ENCODE measurements around the gene POLQ. TPM values are rescaled to one million over a fixed set of nuclear protein-coding genes. Genes with fewer than 3 reads are reported as not detected.
A peak's percentile ranks its signal among the peaks of the same experiment; 100 is the strongest.

The POLQ gene
- polyA plus RNA-seq, 3 donors: 0.03 TPM; not detected in 1

DNA sequence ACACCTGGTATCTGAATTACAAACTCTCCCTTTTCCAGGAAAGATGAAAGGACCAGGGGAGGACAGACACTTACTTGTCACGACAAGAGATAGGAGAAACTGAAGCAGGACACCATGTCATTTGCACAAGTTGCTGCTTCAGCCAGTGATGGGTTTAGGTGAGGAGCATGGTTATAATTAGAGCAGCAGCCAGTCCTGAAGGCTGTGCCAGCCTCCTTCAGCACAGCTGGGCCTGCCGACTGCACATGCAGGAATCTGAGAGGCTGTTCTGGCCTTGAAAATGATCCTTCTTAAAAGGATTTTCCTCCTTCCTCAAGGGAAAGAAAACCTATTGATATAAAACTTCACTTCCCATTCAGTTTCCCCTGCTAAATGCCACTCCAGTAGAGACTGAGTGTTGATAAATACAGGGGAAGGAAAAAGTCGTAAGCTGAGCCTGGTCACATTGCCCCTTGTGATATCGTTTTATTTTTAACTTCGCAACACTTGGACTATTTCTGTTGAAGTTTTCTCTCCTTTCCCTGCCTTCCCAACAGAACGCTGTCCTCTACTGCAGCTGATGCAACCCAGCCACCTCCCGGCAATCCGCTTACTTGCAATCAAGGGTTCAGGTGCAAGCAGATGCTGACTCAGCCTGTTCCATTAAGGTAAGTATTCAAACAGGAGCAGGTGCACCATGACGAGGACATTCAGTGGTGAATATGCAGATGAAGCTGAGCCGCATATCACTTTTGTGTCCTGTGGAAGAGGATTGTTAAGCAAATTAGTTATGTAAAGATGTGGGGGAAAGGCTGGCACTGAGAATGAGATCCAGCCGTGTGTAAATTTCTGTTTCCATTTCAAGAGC lies 47.3 kb upstream of the POLQ start, which contains the start of gene FBXO40:
Gene FBXO40, plus strand, starts transcription at position 524 of the 847 bp plus-strand sequence. CDS start 27,197 bp downstream, outside the sequence.
- H3K9me3 Mint-ChIP-seq: no peaks in the 10 kb centered on the region
- Histone ChIP-seq H3K79me2 (ENCODE audit: insufficient read depth, low read length) (no peaks in the 10 kb centered on the region), H3K4me1 (ENCODE audit: control insufficient read depth in 1 of 2, insufficient read depth in 2 of 2, low read length in 2 of 2) (no peaks in the 10 kb centered on the region), H3K4me3 (replicated peaks in 1 of 3; ENCODE audit: low read depth in 2 of 3, low read length in 3 of 3) (no peak within 1 kb of the TSS), H2AFZ (ENCODE audit: insufficient read depth, low read depth, low read length, poor library complexity, severe bottlenecking) (no peak within 1 kb of the TSS), H4K20me1 (ENCODE audit: insufficient read depth, low read length) (no peaks in the 10 kb centered on the region), H3K9me3 (replicated peaks in 1 of 2; ENCODE audit: control insufficient read depth in 1 of 2, insufficient read depth in 1 of 2, low read length in 2 of 2) (no peaks in the 10 kb centered on the region), H3K9ac (ENCODE audit: insufficient read depth, low read length, poor library complexity, severe bottlenecking) (no peak within 1 kb of the TSS), H3K4me2 (replicated peaks; ENCODE audit: extremely low read depth, low read length, poor library complexity, severe bottlenecking) (no peak within 1 kb of the TSS), H3K27ac (ENCODE audit: low read depth in 1 of 2, low read length in 2 of 2) (no peak within 1 kb of the TSS), H3K36me3 (replicated peaks in 1 of 2; ENCODE audit: control insufficient read depth in 1 of 2, insufficient read depth in 2 of 2, low read length in 2 of 2) (no peaks in the 10 kb centered on the region), H3K27me3 (ENCODE audit: control insufficient read depth in 2 of 2, insufficient read depth in 2 of 2, low read length in 2 of 2) (no peaks in the 10 kb centered on the region)
- TF ChIP-seq CTCF (IDR thresholded peaks at IDR 0.05): no peak
- no peaks in the 10 kb centered on the region for H3K36me3 Mint-ChIP-seq
- no peak for DNase-seq
- H3K27me3 Mint-ChIP-seq (ENCODE audit: low read depth in 3 of 3): peaks cover 3 to 7% (median 5%) of the 10 kb centered on the region in 3 donors
- H3K4me1 Mint-ChIP-seq: peaks cover 4% of the 10 kb centered on the region
- peak within 1 kb of the TSS in 1 of 7 donors; percentile 10 for H3K27ac Mint-ChIP-seq
- intact Hi-C loops (cut with micrococcal nuclease): no loop called here
- WGBS (ENCODE audit: insufficient coverage): 83% methylated on average over 9 of the region's 11 CpGs
- H3K4me3 Mint-ChIP-seq: no peak within 1 kb of the TSS

- Mint-ChIP-seq H3K27ac (no peak overlapping the region), H3K27me3 (ENCODE audit: low read depth in 3 of 3) (peaks cover 2 to 11% (median 9%) of the 10 kb centered on the region in 3 donors), H3K9me3 (peaks cover 0 to 3% (median 0%) of the 10 kb centered on the region in 7 donors), H3K36me3 (no peaks in the 10 kb centered on the region), H3K4me3 (no peak overlapping the region), H3K4me1 (peaks cover 3% of the 10 kb centered on the region)
- no peaks in the 10 kb centered on the region for H3K4me1 ChIP-seq (ENCODE audit: control insufficient read depth in 1 of 2, insufficient read depth in 2 of 2, low read length in 2 of 2)
- DNase-seq: no peak
- 100% methylated on average over 1 of the region's 1 CpG for WGBS (ENCODE audit: insufficient coverage)
- H3K4me3 ChIP-seq (replicated peaks in 1 of 3; ENCODE audit: low read depth in 2 of 3, low read length in 3 of 3): no peak overlapping the region
- H2AFZ ChIP-seq (ENCODE audit: insufficient read depth, low read depth, low read length, poor library complexity, severe bottlenecking): no peak overlapping the region
- H4K20me1 ChIP-seq (ENCODE audit: insufficient read depth, low read length): no peaks in the 10 kb centered on the region
- no peaks in the 10 kb centered on the region for H3K36me3 ChIP-seq (replicated peaks in 1 of 2; ENCODE audit: control insufficient read depth in 1 of 2, insufficient read depth in 2 of 2, low read length in 2 of 2)
- no peaks in the 10 kb centered on the region for H3K27me3 ChIP-seq (ENCODE audit: control insufficient read depth in 2 of 2, insufficient read depth in 2 of 2, low read length in 2 of 2)
- H3K27ac ChIP-seq (ENCODE audit: low read depth in 1 of 2, low read length in 2 of 2): no peak overlapping the region
- no peak overlapping the region for H3K9ac ChIP-seq (ENCODE audit: insufficient read depth, low read length, poor library complexity, severe bottlenecking)
- intact Hi-C loops (cut with micrococcal nuclease): no loop called here
- H3K9me3 ChIP-seq (replicated peaks in 1 of 2; ENCODE audit: control insufficient read depth in 1 of 2, insufficient read depth in 1 of 2, low read length in 2 of 2): no peaks in the 10 kb centered on the region
- no peak overlapping the region for H3K4me2 ChIP-seq (replicated peaks; ENCODE audit: extremely low read depth, low read length, poor library complexity, severe bottlenecking)
- no peaks in the 10 kb centered on the region for H3K79me2 ChIP-seq (ENCODE audit: insufficient read depth, low read length)
- TF ChIP-seq CTCF (IDR thresholded peaks at IDR 0.05): no peak
These were observed 38.6 kb upstream of the POLQ start for GRCh38 chr3:121584418-121584817.

Data from CD14-positive monocyte (primary cell).